ENCODE results near the gene KIAA1217. TPM values are rescaled to one million over a fixed set of nuclear protein-coding genes. Genes with fewer than 3 reads are reported as not detected.

KIAA1217 gene
- total RNA-seq, 2 experiments from 2014 or later = 0.67 to 1.3 TPM

- H3K36me3 Mint-ChIP-seq (ENCODE audit: low read depth) = no peaks in the 10 kb centered on the region
- no peak for ATAC-seq
- no peak for DNase-seq
Observed at GRCh38 chr10:24414597-24414996, 205.7 kb downstream of the KIAA1217 start.

GRCh38 chr10:24415455-24416125, 206.7 kb downstream of the KIAA1217 start:
- H3K4me3 Mint-ChIP-seq = no peak overlapping the region

More at GRCh38 chr10:24414597-24414996, 205.7 kb downstream of the KIAA1217 start:
- intact Hi-C loops (cut with micrococcal nuclease) = no loop called here
- H3K27me3 Mint-ChIP-seq = peaks cover 6% of the 10 kb centered on the region
- no peaks in the 10 kb centered on the region for H3K4me1 Mint-ChIP-seq (ENCODE audit: low read depth)
- no peak overlapping the region for H3K4me3 Mint-ChIP-seq
- H3K9me3 Mint-ChIP-seq = no peaks in the 10 kb centered on the region
- no peak for TF ChIP-seq CTCF (IDR thresholded peaks at IDR 0.05)
- POLR2A ChIA-PET = no interaction called here
- CTCF ChIA-PET = no interaction called here
- H3K27ac Mint-ChIP-seq = no peak overlapping the region

GRCh38 chr10:24416248-24416647, 207.3 kb downstream of the KIAA1217 start:
- ChIA-PET POLR2A (no interaction called here), CTCF (no interaction called here)
- H3K4me1 Mint-ChIP-seq (ENCODE audit: low read depth) = no peaks in the 10 kb centered on the region
- H3K27me3 Mint-ChIP-seq = peaks cover 4% of the 10 kb centered on the region
- no peak for TF ChIP-seq CTCF (IDR thresholded peaks at IDR 0.05)
- no peak overlapping the region for H3K27ac Mint-ChIP-seq
- ATAC-seq (no peak), DNase-seq (no peak)
- no peak overlapping the region for H3K4me3 Mint-ChIP-seq
- intact Hi-C loops (cut with micrococcal nuclease) = no loop called here
- H3K9me3 Mint-ChIP-seq = no peaks in the 10 kb centered on the region
- H3K36me3 Mint-ChIP-seq (ENCODE audit: low read depth) = no peaks in the 10 kb centered on the region

More at GRCh38 chr10:24415455-24416125, 206.7 kb downstream of the KIAA1217 start:
- Mint-ChIP-seq H3K27ac (no peak overlapping the region), H3K4me1 (ENCODE audit: low read depth) (no peaks in the 10 kb centered on the region), H3K9me3 (no peaks in the 10 kb centered on the region), H3K27me3 (peaks cover 6% of the 10 kb centered on the region), H3K36me3 (ENCODE audit: low read depth) (no peaks in the 10 kb centered on the region)
- intact Hi-C loops (cut with micrococcal nuclease) = no loop called here
- ATAC-seq (no peak), DNase-seq (no peak)
- CTCF ChIA-PET = no interaction called here
- no peak for TF ChIP-seq CTCF (IDR thresholded peaks at IDR 0.05)
- POLR2A ChIA-PET = no interaction called here

GRCh38 chr10:24417053-24417452, 208.1 kb downstream of the KIAA1217 start:
- H3K4me3 Mint-ChIP-seq = no peak overlapping the region

More at GRCh38 chr10:24417053-24417452, 208.1 kb downstream of the KIAA1217 start:
- no peak for TF ChIP-seq CTCF (IDR thresholded peaks at IDR 0.05)
- ATAC-seq = no peak
- Mint-ChIP-seq H3K27ac (no peak overlapping the region), H3K36me3 (ENCODE audit: low read depth) (no peaks in the 10 kb centered on the region), H3K9me3 (no peaks in the 10 kb centered on the region), H3K4me1 (ENCODE audit: low read depth) (no peaks in the 10 kb centered on the region), H3K27me3 (peaks cover 4% of the 10 kb centered on the region)
- CTCF ChIA-PET = no interaction called here
- DNase-seq = no peak
- intact Hi-C loops (cut with micrococcal nuclease) = no loop called here
- POLR2A ChIA-PET = no interaction called here
